Peyer's patch (tissue), 4 donors: Measurements from ENCODE around the gene POPDC2. TPM values are rescaled to one million over a fixed set of nuclear protein-coding genes. Genes with fewer than 3 reads are reported as not detected.

Source experiments
- DNase-seq, 3 donors: peaks; one replicate each; pipeline ENCODE4 v3.0.0-alpha.2; 2017 to 2019
- H3K27ac ChIP-seq, 4 donors: fragments of 200-600 bp; sonication (generic); one replicate each; pipeline ENCODE4 v1.5.1; 2016 to 2019
- H3K27me3 ChIP-seq, 2 donors: fragments of 200-600 bp; sonication (generic); one replicate each; pipeline ENCODE4 v1.5.1; 2019
- H3K36me3 ChIP-seq, 3 donors: fragments of 200-600 bp; sonication (generic); one replicate each; pipeline ENCODE4 v1.5.1; 2016 to 2019
- H3K4me1 ChIP-seq, 4 donors: fragments of 200-600 bp; sonication (generic); one replicate each; pipeline ENCODE4 v1.5.1; 2016 to 2019
- H3K4me3 ChIP-seq, 4 donors: fragments of 200-600 bp; sonication (generic); 1 replicate in 3 of 4; 2 replicates in 1 of 4; pipeline ENCODE4 v1.5.1; 2016 to 2019; ENCODE audit warnings: mild to moderate bottlenecking in 1 of 4
- H3K9me3 ChIP-seq, 4 donors: fragments of 200-600 bp; sonication (generic); one replicate each; pipeline ENCODE4 v1.5.1; 2016 to 2019; ENCODE audit warnings: mild to moderate bottlenecking in 1 of 4
- CTCF ChIP-seq, 6 experiments: fragments of 450-650 bp in 4 of 6; fragments of 200-600 bp in 2 of 6; sonication (generic) in 1 of 6; IDR thresholded peaks; one replicate each; pipeline ENCODE4 v1.5.1; 2017 to 2019; ENCODE audit warnings: antibody characterized with exemption in 6 of 6, mild to moderate bottlenecking in 3 of 6, moderate library complexity in 1 of 6
- POLR2A ChIP-seq, 2 donors: fragments of 450-650 bp; IDR thresholded peaks; one replicate each; pipeline ENCODE4 v1.5.1; 2017; ENCODE audit warnings: antibody characterized with exemption in 2 of 2, mild to moderate bottlenecking in 2 of 2, moderate library complexity in 2 of 2
- total RNA-seq, 4 donors: library from RNA; depleted of rRNA; stranded (reverse); fragments of >200 nt; gene quantifications; one replicate each; pipeline ENCODE4 v1.1.0, GENCODE V29; 2016

POPDC2 gene
- total RNA-seq, 4 donors from 2014 or later = 3.0 to 8.3 (median 6.3) TPM

GRCh38 chr3:119647843-119648575 lies 12.4 kb downstream of the POPDC2 start:
- Histone ChIP-seq H3K36me3 (no peaks in the 10 kb centered on the region), H3K27ac (peak overlapping the region; percentile 12 to 60 (median 36)), H3K9me3 (no peaks in the 10 kb centered on the region), H3K4me3 (no peak overlapping the region), H3K4me1 (no peaks in the 10 kb centered on the region), H3K27me3 (no peaks in the 10 kb centered on the region)
- DNase-seq = no peak
- TF ChIP-seq POLR2A (IDR thresholded peaks at IDR 0.05) = no peak
- no peak for TF ChIP-seq CTCF (IDR thresholded peaks at IDR 0.05)

GRCh38 chr3:119647171-119647570 lies 13.2 kb downstream of the POPDC2 start:
- no peaks in the 10 kb centered on the region for H3K9me3 ChIP-seq
- TF ChIP-seq CTCF (IDR thresholded peaks at IDR 0.05) = no peak
- H3K27me3 ChIP-seq = no peaks in the 10 kb centered on the region
- peak overlapping the region in 3 of 4 donors; percentile 13 to 60 (median 59) for H3K27ac ChIP-seq
- no peaks in the 10 kb centered on the region for H3K4me1 ChIP-seq
- H3K36me3 ChIP-seq = no peaks in the 10 kb centered on the region
- no peak for DNase-seq
- H3K4me3 ChIP-seq = no peak overlapping the region

GRCh38 chr3:119645813-119646212 lies 14.6 kb downstream of the POPDC2 start:
- Histone ChIP-seq H3K36me3 (no peaks in the 10 kb centered on the region), H3K4me3 (no peak overlapping the region), H3K27me3 (no peaks in the 10 kb centered on the region), H3K27ac (no peak overlapping the region), H3K4me1 (no peaks in the 10 kb centered on the region), H3K9me3 (no peaks in the 10 kb centered on the region)
- no peak for DNase-seq
- no peak for TF ChIP-seq CTCF (IDR thresholded peaks at IDR 0.05)
- no peak for TF ChIP-seq POLR2A (IDR thresholded peaks at IDR 0.05)

- TF ChIP-seq CTCF (IDR thresholded peaks at IDR 0.05) = no peak
- Histone ChIP-seq H3K4me3 (no peak overlapping the region), H3K9me3 (no peaks in the 10 kb centered on the region), H3K27me3 (no peaks in the 10 kb centered on the region), H3K36me3 (no peaks in the 10 kb centered on the region), H3K27ac (no peak overlapping the region), H3K4me1 (no peaks in the 10 kb centered on the region)
- no peak for DNase-seq
Measured at GRCh38 chr3:119644481-119644880, 15.9 kb downstream of the POPDC2 start.

GRCh38 chr3:119643528-119643927 lies 16.9 kb downstream of the POPDC2 start:
- H3K27ac ChIP-seq = peak overlapping the region in 2 of 4 donors; percentile 15 to 54
- H3K4me1 ChIP-seq = no peaks in the 10 kb centered on the region
- H3K9me3 ChIP-seq = no peaks in the 10 kb centered on the region
- no peaks in the 10 kb centered on the region for H3K27me3 ChIP-seq
- H3K36me3 ChIP-seq = no peaks in the 10 kb centered on the region
- TF ChIP-seq CTCF (IDR thresholded peaks at IDR 0.05) (no peak), POLR2A (IDR thresholded peaks at IDR 0.05) (no peak)
- no peak overlapping the region for H3K4me3 ChIP-seq
- no peak for DNase-seq
